Smooth muscle cell (in vitro differentiated cells): ENCODE data around the gene WDR27. TPM values are rescaled to one million over a fixed set of nuclear protein-coding genes. Genes with fewer than 3 reads are reported as not detected.
A peak's percentile ranks its signal among the peaks of the same experiment; 100 is the strongest.

ENCODE experiments used
- DNase-seq: peaks from one replicate; lab custom pipeline; 2025; ENCODE audit not compliant: unreplicated experiment; lab: John Stamatoyannopoulos, UW
- H2AFZ ChIP-seq: fragments of 200-600 bp; sonication (generic); 2 replicates; pipeline ENCODE4 v1.6.0; 2016; ENCODE audit warnings: antibody characterized with exemption, low read depth, mild to moderate bottlenecking
- H3F3A ChIP-seq: fragments of 200-600 bp; sonication (generic); 2 replicates; pipeline ENCODE4 v1.6.0; 2017; ENCODE audit warnings: antibody characterized with exemption, low read depth
- H3K27ac ChIP-seq: fragments of 200-600 bp; sonication (generic); 2 replicates; pipeline ENCODE4 v1.5.1; 2016; ENCODE audit warnings: low read depth, mild to moderate bottlenecking
- H3K27me3 ChIP-seq: fragments of 200-600 bp; sonication (generic); 2 replicates; pipeline ENCODE4 v1.6.1; 2016; ENCODE audit warnings: low read depth, mild to moderate bottlenecking
- H3K36me3 ChIP-seq: fragments of 200-600 bp; sonication (generic); 2 replicates; pipeline ENCODE4 v1.5.1; 2016; ENCODE audit warnings: low read depth
- H3K4me1 ChIP-seq: fragments of 200-600 bp; sonication (generic); 2 replicates; pipeline ENCODE4 v1.5.1; 2016; ENCODE audit warnings: low read depth
- H3K4me2 ChIP-seq: fragments of 200-600 bp; sonication (generic); 2 replicates; pipeline ENCODE4 v1.6.0; 2016; ENCODE audit warnings: mild to moderate bottlenecking
- H3K4me3 ChIP-seq: fragments of 200-600 bp; sonication (generic); 2 replicates; pipeline ENCODE4 v1.5.1; 2016; ENCODE audit warnings: mild to moderate bottlenecking
- H3K79me2 ChIP-seq: fragments of 200-600 bp; sonication (generic); 2 replicates; pipeline ENCODE4 v1.6.0; 2016; ENCODE audit warnings: low read depth, mild to moderate bottlenecking
- H3K9ac ChIP-seq: fragments of 200-600 bp; sonication (generic); 2 replicates; pipeline ENCODE4 v1.6.0; 2016; ENCODE audit warnings: low read depth
- H3K9me3 ChIP-seq: fragments of 200-600 bp; sonication (generic); replicated peaks from 2 replicates; pipeline ENCODE4 v1.5.1; 2016; ENCODE audit warnings: low read depth
- H4K20me1 ChIP-seq: fragments of 200-600 bp; sonication (generic); 2 replicates; pipeline ENCODE4 v1.6.0; 2016; ENCODE audit warnings: low read depth
- CTCF ChIP-seq: fragments of 200-600 bp; sonication (generic); IDR thresholded peaks from 2 replicates; pipeline ENCODE4 v1.5.1; 2017; ENCODE audit warnings: borderline replicate concordance, mild to moderate bottlenecking, antibody characterized with exemption; ENCODE audit not compliant: insufficient read depth, poor library complexity, severe bottlenecking
- WGBS: methylation state at CpG from one replicate; pipeline ENCODE4 v1.1.7; 2016; ENCODE audit warnings: low lambda C conversion rate; 5-methylcytosine and 5-hydroxymethylcytosine counted together
- polyA plus RNA-seq: library from polyadenylated mRNA; unstranded; fragments of >200 nt; fragmentation: Nextera tagmentation; extraction: Ambion mirVana; gene quantifications from 2 replicates; pipeline ENCODE4 v1.2.1, GENCODE V29; 2016
- total RNA-seq: library from RNA; depleted of rRNA; stranded (reverse); fragments of >200 nt; gene quantifications from 2 replicates; pipeline ENCODE4 v1.2.3, GENCODE V29; 2014

Gene WDR27
- total and polyA plus RNA-seq, 2 experiments from 2014 or later: 26.0 to 47.0 TPM

GRCh38 chr6:169620171-169621130 is 81.4 kb downstream of the WDR27 start:
- 61% methylated on average over 10 of the region's 10 CpGs for WGBS
- Histone ChIP-seq H3K27ac (peak overlapping the region; percentile 97), H3K4me1 (peaks cover 25% of the 10 kb centered on the region), H3K9me3 (no peaks in the 10 kb centered on the region), H3K4me2 (peak overlapping the region; percentile 74), H3K4me3 (no peak overlapping the region), H3K79me2 (no peaks in the 10 kb centered on the region), H2AFZ (no peak overlapping the region), H3K9ac (peak overlapping the region; percentile 66), H3K36me3 (no peaks in the 10 kb centered on the region), H4K20me1 (no peaks in the 10 kb centered on the region), H3K27me3 (no peaks in the 10 kb centered on the region), H3F3A (peaks cover 13% of the 10 kb centered on the region)
- TF ChIP-seq CTCF: no peak
- DNase-seq: no peak

- H3F3A ChIP-seq: peaks cover 13% of the 10 kb centered on the region
- H4K20me1 ChIP-seq: no peaks in the 10 kb centered on the region
- no peak for TF ChIP-seq CTCF
- H3K79me2 ChIP-seq: no peaks in the 10 kb centered on the region
- 21% methylated on average over 1 of the region's 1 CpG for WGBS
- no peaks in the 10 kb centered on the region for H3K27me3 ChIP-seq
- H3K4me3 ChIP-seq: no peak overlapping the region
- no peaks in the 10 kb centered on the region for H3K36me3 ChIP-seq
- H3K9ac ChIP-seq: peak overlapping the region; percentile 66
- H3K4me1 ChIP-seq: peaks cover 25% of the 10 kb centered on the region
- no peak overlapping the region for H2AFZ ChIP-seq
- H3K4me2 ChIP-seq: peak overlapping the region; percentile 74
- no peaks in the 10 kb centered on the region for H3K9me3 ChIP-seq
- H3K27ac ChIP-seq: peak overlapping the region; percentile 97
- no peak for DNase-seq
These were observed 82.2 kb downstream of the WDR27 start for GRCh38 chr6:169619650-169620049.

GRCh38 chr6:169618526-169619490 is 83.0 kb downstream of the WDR27 start:
- WGBS: 55% methylated on average over 7 of the region's 7 CpGs
- H3K27me3 ChIP-seq: no peaks in the 10 kb centered on the region
- peaks cover 13% of the 10 kb centered on the region for H3F3A ChIP-seq
- peak overlapping the region; percentile 97 for H3K27ac ChIP-seq
- H2AFZ ChIP-seq: no peak overlapping the region
- TF ChIP-seq CTCF: no peak
- no peak overlapping the region for H3K4me3 ChIP-seq
- no peaks in the 10 kb centered on the region for H4K20me1 ChIP-seq
- H3K79me2 ChIP-seq: no peaks in the 10 kb centered on the region
- H3K36me3 ChIP-seq: no peaks in the 10 kb centered on the region
- H3K9me3 ChIP-seq: no peaks in the 10 kb centered on the region
- H3K9ac ChIP-seq: peak overlapping the region; percentile 66
- peaks cover 25% of the 10 kb centered on the region for H3K4me1 ChIP-seq
- peak overlapping the region; percentile 74 for H3K4me2 ChIP-seq
- no peak for DNase-seq
